Activated T-cell treated with anti-CD3 and anti-CD28 coated beads, Interleukin-2, amount 50 U/mL, for 24 hours (primary cell): ENCODE data around the gene BCL2L1.

Experiments used
- DNase-seq: peaks from one replicate; pipeline ENCODE4 v3.0.0-alpha.2; 2020
- H3K27ac Mint-ChIP-seq: 2 replicates; pipeline ENCODE4 v1.8.0; 2020; ENCODE audit warnings: mild to moderate bottlenecking, mixed read lengths
- H3K27me3 Mint-ChIP-seq: 2 replicates; pipeline ENCODE4 v1.8.0; 2020; ENCODE audit warnings: mixed read lengths
- H3K36me3 Mint-ChIP-seq: 2 replicates; pipeline ENCODE4 v1.8.0; 2020; ENCODE audit warnings: low read depth, mixed read lengths
- H3K4me1 Mint-ChIP-seq: 2 replicates; pipeline ENCODE4 v1.8.0; 2020; ENCODE audit warnings: low read depth, mixed read lengths
- H3K4me3 Mint-ChIP-seq: 2 replicates; pipeline ENCODE4 v1.8.0; 2020; ENCODE audit warnings: mild to moderate bottlenecking, moderate library complexity, mixed read lengths
- H3K9me3 Mint-ChIP-seq: 2 replicates; pipeline ENCODE4 v1.8.0; 2020; ENCODE audit warnings: mixed read lengths

The BCL2L1 gene

DNA sequence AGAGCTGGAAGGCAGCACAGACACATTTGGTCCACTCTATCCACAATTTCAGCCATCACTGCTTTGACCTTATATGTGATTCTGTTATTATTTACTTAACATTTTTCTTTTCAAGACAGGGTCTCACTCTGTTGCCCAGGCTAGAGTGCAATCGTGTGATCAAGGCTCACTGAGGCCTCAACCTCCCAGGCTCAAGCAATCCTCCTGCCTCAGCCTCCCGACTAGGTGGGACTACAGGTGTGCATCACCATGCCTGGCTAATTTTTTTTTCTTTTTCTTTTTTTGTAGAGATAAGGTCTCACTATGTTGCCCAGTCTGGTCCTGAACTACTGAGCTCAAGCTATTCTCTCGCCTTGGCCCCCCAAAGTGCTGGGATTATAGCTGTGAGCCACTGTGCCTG lies 40.3 kb downstream of the BCL2L1 start:
- peaks cover 90% of the 10 kb centered on the region for H3K4me1 Mint-ChIP-seq
- no peaks in the 10 kb centered on the region for H3K27me3 Mint-ChIP-seq
- H3K36me3 Mint-ChIP-seq: peaks cover 99% of the 10 kb centered on the region
- no peak overlapping the region for H3K4me3 Mint-ChIP-seq
- H3K9me3 Mint-ChIP-seq: no peaks in the 10 kb centered on the region
- no peak for DNase-seq
- H3K27ac Mint-ChIP-seq: peak overlapping the region; percentile 86

DNA sequence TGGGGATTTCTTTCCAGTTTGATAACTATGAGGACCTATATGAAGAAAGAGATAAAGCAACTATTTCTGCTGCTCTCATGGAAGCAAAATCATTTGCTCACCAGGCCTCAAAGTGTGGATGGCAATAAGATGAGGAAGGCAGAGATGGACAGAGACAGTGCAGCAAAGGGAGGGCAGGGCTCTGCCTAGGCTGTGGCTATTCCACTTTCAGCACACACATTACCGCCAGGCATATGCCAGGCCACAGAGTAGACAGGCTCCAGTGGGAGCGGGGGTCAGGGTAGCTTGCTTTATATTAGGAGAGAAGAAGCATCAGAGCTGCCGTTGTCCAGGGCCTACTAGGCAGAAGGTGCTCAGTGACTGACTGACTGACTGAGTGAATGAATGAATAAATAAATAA lies 40.9 kb downstream of the BCL2L1 start:
- no peaks in the 10 kb centered on the region for H3K9me3 Mint-ChIP-seq
- no peaks in the 10 kb centered on the region for H3K27me3 Mint-ChIP-seq
- H3K4me3 Mint-ChIP-seq: no peak overlapping the region
- peaks cover 97% of the 10 kb centered on the region for H3K36me3 Mint-ChIP-seq
- H3K27ac Mint-ChIP-seq: peak overlapping the region; percentile 86
- DNase-seq: no peak
- H3K4me1 Mint-ChIP-seq: peaks cover 90% of the 10 kb centered on the region

DNA sequence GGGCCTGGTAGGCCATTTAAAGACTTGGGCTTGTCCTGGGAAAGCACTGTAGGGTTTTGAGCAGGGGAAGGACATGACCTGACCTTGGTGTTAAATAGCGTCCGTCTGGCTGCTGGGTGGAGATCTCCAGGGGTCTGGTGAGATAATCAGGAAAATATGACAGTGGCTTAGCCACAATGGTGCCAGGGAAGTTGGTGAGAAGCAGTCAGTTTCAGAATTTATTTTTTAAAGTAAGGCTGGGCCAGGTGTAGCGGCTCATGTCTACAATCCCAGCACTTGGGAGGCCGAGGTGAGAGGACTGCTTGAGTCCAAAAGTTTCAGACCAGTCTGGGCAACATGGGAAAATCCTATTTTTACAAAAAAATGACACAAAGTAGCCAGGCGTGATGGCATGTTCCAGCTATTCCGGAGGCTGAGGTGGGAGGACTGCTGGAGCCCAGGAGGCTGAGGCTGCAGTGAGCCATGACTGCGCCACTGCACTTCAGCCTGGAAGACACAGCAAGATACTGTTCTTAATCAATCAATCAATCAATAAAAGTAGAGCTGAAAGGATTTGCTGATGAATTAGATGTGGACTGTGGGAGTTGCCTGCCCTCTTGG lies 41.4 kb downstream of the BCL2L1 start:
- H3K27me3 Mint-ChIP-seq: no peaks in the 10 kb centered on the region
- peaks cover 97% of the 10 kb centered on the region for H3K36me3 Mint-ChIP-seq
- H3K9me3 Mint-ChIP-seq: no peaks in the 10 kb centered on the region
- peaks cover 90% of the 10 kb centered on the region for H3K4me1 Mint-ChIP-seq
- H3K4me3 Mint-ChIP-seq: no peak overlapping the region
- no peak for DNase-seq
- H3K27ac Mint-ChIP-seq: peak overlapping the region; percentile 86

DNA sequence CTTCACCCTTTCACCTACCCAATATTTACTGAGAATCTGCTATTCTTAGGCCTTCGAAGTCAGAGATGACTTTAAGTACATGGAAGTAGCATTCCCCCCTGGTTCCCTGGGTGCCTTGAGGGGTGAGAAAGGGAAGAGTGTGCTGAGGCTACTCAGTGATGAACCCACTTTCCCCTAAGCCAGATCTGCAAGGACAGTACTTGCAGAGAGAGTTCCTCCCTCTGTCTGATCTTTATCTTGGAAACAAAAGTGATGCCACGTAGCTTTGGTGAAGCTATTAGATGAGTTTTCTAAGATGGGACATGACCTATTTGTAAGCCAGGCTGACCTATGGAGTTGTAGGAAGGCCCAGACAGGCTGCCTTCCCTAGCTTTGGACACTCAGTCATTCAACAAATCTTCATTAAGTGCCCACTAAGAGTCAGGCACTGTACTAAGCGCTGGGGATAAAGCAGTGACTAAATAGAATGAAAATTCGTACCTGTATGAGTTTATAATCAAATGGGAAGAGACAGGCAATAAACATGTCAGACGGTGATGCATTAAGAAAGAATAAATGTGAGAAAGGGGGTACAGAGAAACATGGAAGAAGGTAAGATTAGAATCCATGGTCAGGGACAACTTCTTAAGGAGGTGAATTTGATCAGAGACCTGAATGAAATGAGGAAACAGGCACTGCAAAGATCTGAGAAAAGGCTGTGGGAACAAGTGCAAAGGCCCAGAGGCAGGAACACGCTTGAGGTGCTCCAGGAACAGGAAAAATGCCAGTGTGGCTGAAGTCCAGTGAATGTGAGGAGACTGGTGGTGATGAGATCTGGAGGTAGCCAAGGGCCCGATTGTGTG lies 42.2 kb downstream of the BCL2L1 start:
- Mint-ChIP-seq H3K9me3 (no peaks in the 10 kb centered on the region), H3K36me3 (peaks cover 97% of the 10 kb centered on the region), H3K27me3 (no peaks in the 10 kb centered on the region), H3K4me1 (peaks cover 90% of the 10 kb centered on the region), H3K27ac (peak overlapping the region; percentile 86), H3K4me3 (no peak overlapping the region)
- no peak for DNase-seq

DNA sequence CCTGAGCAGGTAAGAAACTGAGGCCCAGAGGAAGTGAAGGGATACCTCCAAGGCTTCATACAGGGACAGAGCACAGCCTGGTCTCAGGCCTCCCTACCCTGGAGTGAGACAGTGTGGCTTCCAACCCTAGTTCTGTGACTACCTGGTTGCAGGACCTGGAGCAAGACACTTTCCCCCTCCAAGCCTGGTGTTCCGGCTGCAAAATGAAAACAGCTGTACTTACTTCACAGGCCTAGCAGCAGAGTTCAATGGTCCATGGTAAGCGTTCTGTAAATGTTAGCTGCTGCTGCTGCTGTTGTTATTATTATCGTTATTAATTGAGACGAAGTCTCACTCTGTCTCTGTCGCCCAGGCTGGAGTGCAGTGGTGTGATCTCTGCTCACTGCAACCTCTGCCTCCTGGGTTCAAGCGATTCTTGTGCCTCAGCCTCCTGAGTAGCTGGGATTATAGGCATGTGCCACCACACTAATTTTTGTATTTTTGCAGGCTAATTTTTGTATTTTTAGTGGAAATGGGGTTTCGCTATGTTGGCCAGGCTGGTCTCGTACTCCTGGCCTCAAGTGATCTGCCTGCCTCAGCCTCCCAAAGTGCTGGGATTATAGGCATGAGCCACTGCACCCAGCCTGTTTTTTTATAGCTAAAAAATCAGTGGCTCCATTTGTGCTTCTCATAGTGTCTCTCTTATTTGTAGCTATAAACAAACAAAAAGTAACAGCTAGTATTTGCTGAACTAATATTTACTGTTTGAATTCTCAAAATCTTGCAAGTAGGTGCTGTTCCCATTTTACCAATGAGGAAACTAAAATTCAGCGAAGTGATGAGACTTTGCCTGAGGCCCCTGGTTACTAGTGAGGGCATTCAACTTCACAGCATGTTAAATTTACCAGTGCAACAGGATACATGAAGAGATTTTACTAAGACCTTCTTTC lies 43.0 kb downstream of the BCL2L1 start:
- Mint-ChIP-seq H3K36me3 (peaks cover 97% of the 10 kb centered on the region), H3K4me1 (peaks cover 91% of the 10 kb centered on the region), H3K9me3 (no peaks in the 10 kb centered on the region), H3K27me3 (no peaks in the 10 kb centered on the region), H3K4me3 (no peak overlapping the region), H3K27ac (peak overlapping the region; percentile 95)
- no peak for DNase-seq

DNA sequence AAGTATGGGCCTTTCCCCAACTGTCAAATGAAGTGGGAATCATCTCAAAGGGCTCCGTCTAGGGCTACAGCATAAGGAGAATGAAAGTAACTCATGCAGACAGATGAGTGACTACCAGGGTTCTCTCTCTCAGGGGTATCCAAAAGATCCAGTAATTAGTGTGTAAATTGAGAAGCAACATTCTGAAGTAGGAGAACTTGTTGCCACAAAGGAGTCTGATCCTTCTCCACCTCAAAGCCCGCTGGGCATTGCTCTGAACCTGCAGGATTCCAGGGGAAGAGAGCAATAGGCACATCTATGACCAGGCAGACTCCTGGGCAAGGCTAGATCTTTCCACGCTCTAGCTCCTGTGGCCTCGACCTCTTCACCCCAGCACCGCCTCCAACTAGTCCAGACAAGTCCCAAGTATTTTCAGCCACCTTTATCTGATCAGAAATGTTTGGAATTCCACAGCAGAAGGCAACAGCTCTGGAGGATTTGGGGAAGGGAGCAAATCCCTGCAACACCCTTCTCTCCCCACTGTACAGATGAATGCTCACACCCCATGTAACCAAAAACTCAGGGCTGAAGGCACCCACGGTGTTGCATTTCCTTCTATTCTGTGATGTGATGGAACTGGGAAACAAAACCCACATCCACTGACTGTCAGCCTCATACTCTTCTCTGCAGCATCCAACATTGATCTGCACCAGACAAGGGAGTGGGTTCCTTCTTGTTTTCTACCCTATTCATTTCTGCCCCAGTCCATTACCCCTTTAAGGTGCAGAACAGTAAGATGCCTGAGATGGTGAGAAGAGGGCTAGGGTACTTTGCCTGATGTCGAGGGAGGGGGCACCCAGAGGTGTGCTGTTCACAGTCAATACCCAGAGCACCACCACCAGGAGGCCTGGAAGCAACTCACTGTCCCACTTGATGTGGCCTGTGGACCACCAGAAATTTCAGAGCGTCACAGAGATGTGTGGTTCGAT lies 44.0 kb downstream of the BCL2L1 start:
- no peaks in the 10 kb centered on the region for H3K27me3 Mint-ChIP-seq
- H3K27ac Mint-ChIP-seq: peak overlapping the region; percentile 95
- DNase-seq: no peak
- H3K36me3 Mint-ChIP-seq: peaks cover 97% of the 10 kb centered on the region
- H3K4me1 Mint-ChIP-seq: peaks cover 91% of the 10 kb centered on the region
- H3K9me3 Mint-ChIP-seq: no peaks in the 10 kb centered on the region
- H3K4me3 Mint-ChIP-seq: peak overlapping the region; percentile 6

DNA sequence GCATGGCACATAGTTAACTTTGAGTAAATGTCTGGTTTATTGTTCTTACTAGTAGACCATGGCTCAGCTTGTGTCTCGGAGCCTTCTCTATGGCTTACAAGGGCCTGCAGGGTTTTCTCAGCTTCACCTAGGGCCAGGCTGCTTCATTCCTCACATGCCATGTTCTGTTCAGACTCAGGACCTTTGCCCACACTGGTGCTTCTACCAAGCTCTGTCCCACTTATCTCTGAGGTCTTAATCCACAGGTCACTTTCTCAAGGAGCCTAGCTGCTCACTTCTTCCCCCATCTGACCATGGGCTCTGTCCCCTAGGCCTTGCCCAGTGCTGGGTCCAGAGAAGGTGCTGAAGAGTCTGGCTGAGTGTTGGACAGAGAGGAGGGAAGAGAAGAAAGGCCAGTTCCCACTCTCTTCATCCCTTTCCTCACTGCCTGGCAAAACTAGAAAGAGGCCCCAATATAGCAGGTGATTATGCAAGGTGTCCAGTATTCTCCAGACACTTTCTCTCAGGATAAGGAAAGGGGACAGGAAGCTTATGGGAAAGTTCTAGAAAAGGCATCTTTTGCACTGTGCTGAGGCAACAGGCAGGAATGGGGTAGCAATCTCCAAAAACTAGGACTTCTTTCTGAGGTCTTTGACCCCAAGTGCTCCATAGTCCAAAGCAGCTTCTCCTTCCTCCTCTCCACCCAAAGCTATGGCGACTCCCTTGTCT lies 45.0 kb downstream of the BCL2L1 start:
- Mint-ChIP-seq H3K36me3 (peaks cover 96% of the 10 kb centered on the region), H3K4me3 (peak overlapping the region; percentile 81), H3K4me1 (peaks cover 88% of the 10 kb centered on the region), H3K27ac (peak overlapping the region; percentile 95), H3K9me3 (no peaks in the 10 kb centered on the region), H3K27me3 (no peaks in the 10 kb centered on the region)
- DNase-seq: no peak

DNA sequence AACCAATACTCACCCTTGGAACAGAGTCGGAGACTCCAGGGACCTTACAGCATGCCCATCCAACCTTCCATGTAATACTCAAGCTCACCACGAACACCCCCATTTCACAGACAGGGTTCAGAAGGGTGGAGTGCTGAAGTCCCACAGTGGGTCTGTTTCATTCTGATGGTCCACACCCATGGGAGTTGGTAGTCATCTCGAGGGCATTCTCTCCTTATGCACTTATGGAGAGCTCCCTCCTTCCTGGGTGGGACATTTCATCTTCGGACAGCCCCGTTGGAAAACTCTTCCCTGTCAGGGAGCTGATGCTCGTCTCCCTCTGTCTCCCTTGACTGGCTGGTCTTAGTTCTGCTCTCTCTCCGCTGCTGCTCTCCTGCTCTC lies 46.1 kb downstream of the BCL2L1 start:
- Mint-ChIP-seq H3K27ac (peak overlapping the region; percentile 95), H3K9me3 (no peaks in the 10 kb centered on the region), H3K4me3 (peak overlapping the region; percentile 81), H3K36me3 (peaks cover 96% of the 10 kb centered on the region), H3K4me1 (peaks cover 89% of the 10 kb centered on the region), H3K27me3 (no peaks in the 10 kb centered on the region)
- no peak for DNase-seq

DNA sequence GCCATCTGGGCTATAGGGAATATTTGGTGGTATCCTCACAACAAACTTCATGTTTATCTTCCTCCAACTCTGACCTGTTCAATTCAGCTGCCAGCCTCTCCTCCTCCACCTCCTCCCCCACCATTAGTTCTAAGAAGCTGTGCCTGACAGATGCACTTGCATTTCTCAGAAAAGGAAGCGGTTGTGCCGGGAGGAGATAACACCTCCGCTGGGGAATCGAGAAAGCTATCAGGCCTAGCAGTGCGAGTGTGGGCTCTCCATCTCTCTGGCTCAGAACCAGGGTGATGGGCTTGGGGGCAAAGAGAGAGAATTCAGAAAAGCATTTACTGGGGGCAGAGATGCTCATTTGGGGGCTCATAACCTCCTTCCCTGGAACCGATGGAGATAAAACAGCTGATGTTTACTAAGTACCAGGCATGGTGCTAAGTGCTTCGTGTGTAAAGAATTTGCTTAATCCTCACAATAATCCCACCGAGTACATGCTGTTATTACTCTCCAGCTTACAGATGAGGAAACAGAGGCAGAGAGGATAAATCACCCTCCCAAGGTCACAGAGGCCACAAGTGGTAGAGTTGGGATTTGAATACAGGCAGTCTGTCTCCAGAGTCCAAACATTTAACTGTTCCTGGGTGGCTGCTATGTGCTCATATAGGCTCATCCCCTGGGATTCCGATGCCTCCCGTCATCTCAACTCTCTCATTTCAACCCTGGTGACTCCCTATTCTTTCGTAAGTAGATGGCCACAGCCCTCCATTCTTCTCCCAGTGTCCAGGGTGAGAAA lies 46.6 kb downstream of the BCL2L1 start:
- Mint-ChIP-seq H3K4me3 (peak overlapping the region; percentile 81), H3K9me3 (no peaks in the 10 kb centered on the region), H3K27me3 (no peaks in the 10 kb centered on the region), H3K36me3 (peaks cover 96% of the 10 kb centered on the region), H3K27ac (peak overlapping the region; percentile 95), H3K4me1 (peaks cover 88% of the 10 kb centered on the region)
- peak; percentile 70 for DNase-seq

DNA sequence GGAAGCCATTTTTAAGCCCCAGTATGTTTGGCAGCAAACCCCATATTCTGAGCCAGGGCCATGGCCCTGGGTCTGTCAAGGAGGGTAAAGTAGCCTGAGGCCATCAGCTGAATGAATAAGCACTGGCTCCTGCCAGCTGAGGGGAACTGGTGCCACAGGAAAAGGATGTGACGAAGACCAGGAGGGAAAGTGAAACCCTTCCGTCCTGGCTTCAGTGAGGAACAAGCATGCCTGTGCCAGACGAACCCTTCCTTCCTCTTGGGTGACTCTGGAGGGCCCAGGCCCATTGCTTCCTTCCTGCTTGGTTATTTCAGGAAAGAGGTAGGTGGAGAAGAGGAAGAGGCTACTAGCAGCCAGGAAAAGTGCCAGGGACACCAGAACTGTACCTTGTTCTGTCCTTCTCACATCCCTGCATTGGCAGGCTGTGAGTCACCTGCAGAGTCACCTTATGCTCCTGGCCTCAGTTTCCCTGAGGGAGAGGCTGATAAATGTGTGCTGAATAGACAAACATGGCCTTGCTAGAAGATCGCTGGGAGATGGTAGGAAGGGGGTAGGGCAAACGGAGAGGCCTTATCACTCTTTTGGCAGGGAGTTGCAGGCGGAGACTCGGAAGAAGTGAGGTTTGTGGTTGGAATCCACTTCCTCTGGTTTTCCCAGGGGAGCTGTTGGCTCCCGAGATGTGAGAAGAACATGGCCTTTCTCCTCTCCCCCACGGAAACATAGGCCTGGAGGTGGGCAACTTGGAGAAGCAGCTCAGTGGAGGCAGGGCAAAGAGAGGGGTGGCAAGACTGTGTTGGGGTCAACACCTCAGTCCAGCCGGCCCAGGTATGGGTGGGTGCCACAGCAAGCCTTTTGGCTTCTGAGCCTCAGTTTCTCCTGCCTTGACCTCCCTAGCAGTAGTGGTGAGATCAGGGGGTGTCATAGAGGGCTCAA lies 47.5 kb downstream of the BCL2L1 start:
- H3K27ac Mint-ChIP-seq: peak overlapping the region; percentile 95
- DNase-seq: peak; percentile 68
- no peaks in the 10 kb centered on the region for H3K9me3 Mint-ChIP-seq
- no peaks in the 10 kb centered on the region for H3K27me3 Mint-ChIP-seq
- H3K4me1 Mint-ChIP-seq: peaks cover 84% of the 10 kb centered on the region
- H3K4me3 Mint-ChIP-seq: peak overlapping the region; percentile 81
- peaks cover 96% of the 10 kb centered on the region for H3K36me3 Mint-ChIP-seq

DNA sequence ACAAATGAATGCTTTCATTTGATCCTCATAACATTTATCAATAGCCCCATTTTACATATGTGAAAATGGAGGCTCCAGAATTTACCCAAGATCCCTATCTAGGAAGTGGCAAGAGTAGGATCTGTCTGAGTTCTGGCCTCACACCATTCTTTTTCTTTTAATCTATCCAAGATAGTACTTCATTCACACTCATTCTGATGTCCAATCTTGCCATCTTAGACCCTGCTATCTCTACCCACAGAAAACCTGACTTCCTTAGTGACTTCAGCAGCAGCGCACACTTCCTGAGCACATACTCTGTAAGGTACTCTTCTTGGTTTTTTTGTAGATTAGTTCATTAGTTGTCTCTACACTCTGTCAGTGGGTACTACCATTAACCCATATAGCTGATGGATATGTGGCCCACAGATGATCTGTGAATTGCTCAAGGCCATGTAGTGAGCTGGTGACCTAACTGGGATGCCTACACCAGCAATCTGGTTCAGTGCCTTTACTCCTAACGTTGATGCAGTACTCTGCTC lies 48.7 kb downstream of the BCL2L1 start:
- peaks cover 85% of the 10 kb centered on the region for H3K4me1 Mint-ChIP-seq
- H3K27ac Mint-ChIP-seq: peak overlapping the region; percentile 95
- peaks cover 96% of the 10 kb centered on the region for H3K36me3 Mint-ChIP-seq
- no peaks in the 10 kb centered on the region for H3K9me3 Mint-ChIP-seq
- H3K27me3 Mint-ChIP-seq: no peaks in the 10 kb centered on the region
- peak overlapping the region; percentile 81 for H3K4me3 Mint-ChIP-seq
- DNase-seq: no peak

DNA sequence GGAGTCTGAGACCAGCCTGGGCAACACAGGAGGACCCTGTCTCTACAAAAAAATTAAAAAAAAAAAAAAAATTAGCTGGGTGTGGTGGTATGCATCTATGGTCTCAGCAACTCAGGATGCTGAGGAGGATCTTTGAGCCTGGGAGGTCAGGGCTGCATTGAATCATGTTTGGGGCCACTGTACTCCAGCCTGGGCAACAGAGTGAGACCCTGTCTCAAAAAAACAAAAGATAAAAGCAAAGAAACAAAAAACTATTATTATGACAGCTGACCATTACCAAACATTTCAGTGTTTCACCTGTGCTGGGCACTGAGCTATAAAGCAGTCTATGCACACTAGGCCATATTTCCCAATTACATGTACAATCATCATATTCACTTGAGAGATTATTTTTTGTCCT lies 49.2 kb downstream of the BCL2L1 start:
- DNase-seq: no peak
- Mint-ChIP-seq H3K4me3 (no peak overlapping the region), H3K27me3 (no peaks in the 10 kb centered on the region), H3K4me1 (peaks cover 84% of the 10 kb centered on the region), H3K27ac (peak overlapping the region; percentile 95), H3K9me3 (no peaks in the 10 kb centered on the region), H3K36me3 (peaks cover 94% of the 10 kb centered on the region)
